Hepatocyte (in vitro differentiated cells): Measurements from ENCODE around the gene C12orf43.

Experiments used
- CTCF ChIP-seq: fragments of 200-600 bp; sonication (generic); IDR thresholded peaks from 2 replicates; pipeline ENCODE4 v1.5.1; 2016; ENCODE audit warnings: antibody characterized with exemption, mild to moderate bottlenecking; ENCODE audit not compliant: poor library complexity
- EZH2 ChIP-seq: fragments of 200-600 bp; sonication (generic); IDR thresholded peaks from 2 replicates; pipeline ENCODE4 v1.6.1; 2016; ENCODE audit warnings: antibody characterized with exemption, mild to moderate bottlenecking, borderline replicate concordance
- EZH2phosphoT487 ChIP-seq: fragments of 200-600 bp; sonication (generic); IDR thresholded peaks from one replicate; pipeline ENCODE4 v1.6.1; 2018; ENCODE audit warnings: antibody characterized with exemption, mild to moderate bottlenecking, low read depth, moderate library complexity; ENCODE audit not compliant: unreplicated experiment, severe bottlenecking

GRCh38 chr12:121005346-121005815 is 10.9 kb downstream of the C12orf43 start:
- TF ChIP-seq EZH2phosphoT487 (no peak), CTCF (peak; percentile 54), EZH2 (no peak)
